Islet of Langerhans (tissue), 1 donor: ENCODE results near the gene PHC2.

ENCODE experiments used
- FAIRE-seq: peaks from one replicate; lab custom pipeline; 2011; peaks lifted over from hg19 to GRCh38; lab: Jason Lieb, UNC

PHC2 gene

GRCh38 chr1:33369764-33370163, 61.1 kb downstream of the PHC2 start:
- FAIRE-seq, result no peak

- FAIRE-seq, result no peak
Observed at GRCh38 chr1:33369081-33369480, 61.8 kb downstream of the PHC2 start.

- no peak for FAIRE-seq
Observed at GRCh38 chr1:33368431-33368830, 62.5 kb downstream of the PHC2 start.

GRCh38 chr1:33367485-33368405, 63.1 kb downstream of the PHC2 start:
- no peak for FAIRE-seq

GRCh38 chr1:33366762-33367484, 64.0 kb downstream of the PHC2 start:
- FAIRE-seq, result no peak

- FAIRE-seq, result no peak
Observed at GRCh38 chr1:33365560-33365997, 65.3 kb downstream of the PHC2 start.

- FAIRE-seq, result no peak
Observed at GRCh38 chr1:33364565-33364918, 66.4 kb downstream of the PHC2 start.

GRCh38 chr1:33363470-33363861, 67.4 kb downstream of the PHC2 start:
- no peak for FAIRE-seq

GRCh38 chr1:33363021-33363420, 67.9 kb downstream of the PHC2 start:
- no peak for FAIRE-seq

- FAIRE-seq, result no peak
Observed at GRCh38 chr1:33361532-33362235, 69.2 kb downstream of the PHC2 start.

- FAIRE-seq, result no peak
Observed at GRCh38 chr1:33360367-33360766, 70.5 kb downstream of the PHC2 start.

- no peak for FAIRE-seq
Observed at GRCh38 chr1:33359931-33360330, 71.0 kb downstream of the PHC2 start.

GRCh38 chr1:33358795-33359503, 71.9 kb downstream of the PHC2 start:
- no peak for FAIRE-seq

GRCh38 chr1:33358114-33358794, 72.6 kb downstream of the PHC2 start:
- FAIRE-seq, result no peak

GRCh38 chr1:33357099-33357498, 73.8 kb downstream of the PHC2 start:
- FAIRE-seq, result no peak

- no peak for FAIRE-seq
Observed at GRCh38 chr1:33354707-33355316, 76.1 kb downstream of the PHC2 start.

- FAIRE-seq, result no peak
Observed at GRCh38 chr1:33353531-33353930, 77.4 kb downstream of the PHC2 start.

GRCh38 chr1:33351281-33351660, 79.6 kb downstream of the PHC2 start:
- FAIRE-seq, result no peak

- no peak for FAIRE-seq
Observed at GRCh38 chr1:33350611-33351280, 80.1 kb downstream of the PHC2 start.

- no peak for FAIRE-seq
Observed at GRCh38 chr1:33349778-33350610, 80.9 kb downstream of the PHC2 start.
